HEK293 (cell line): ENCODE data around the gene PNCK.

Experiments used
- BCL11A ChIP-seq: fragments of 450-650 bp; formaldehyde crosslinking; IDR thresholded peaks from 2 replicates; pipeline ENCODE4 v1.5.1; 2016; ENCODE audit warnings: low read depth, missing biosample characterization, missing genetic modification characterization
- CTCF ChIP-seq: fragments of 450-650 bp; formaldehyde crosslinking; IDR thresholded peaks from 2 replicates; pipeline ENCODE4 v1.5.1; 2016; ENCODE audit warnings: missing biosample characterization, missing genetic modification characterization
- YY1 ChIP-seq: fragments of 450-650 bp; formaldehyde crosslinking; IDR thresholded peaks from 2 replicates; pipeline ENCODE4 v1.5.1; 2018; ENCODE audit warnings: missing biosample characterization, missing genetic modification characterization
- ZNF473 ChIP-seq: fragments of 450-650 bp; formaldehyde crosslinking; IDR thresholded peaks from 2 replicates; pipeline ENCODE4 v1.5.1; 2017; ENCODE audit warnings: missing biosample characterization, missing genetic modification characterization

DNA sequence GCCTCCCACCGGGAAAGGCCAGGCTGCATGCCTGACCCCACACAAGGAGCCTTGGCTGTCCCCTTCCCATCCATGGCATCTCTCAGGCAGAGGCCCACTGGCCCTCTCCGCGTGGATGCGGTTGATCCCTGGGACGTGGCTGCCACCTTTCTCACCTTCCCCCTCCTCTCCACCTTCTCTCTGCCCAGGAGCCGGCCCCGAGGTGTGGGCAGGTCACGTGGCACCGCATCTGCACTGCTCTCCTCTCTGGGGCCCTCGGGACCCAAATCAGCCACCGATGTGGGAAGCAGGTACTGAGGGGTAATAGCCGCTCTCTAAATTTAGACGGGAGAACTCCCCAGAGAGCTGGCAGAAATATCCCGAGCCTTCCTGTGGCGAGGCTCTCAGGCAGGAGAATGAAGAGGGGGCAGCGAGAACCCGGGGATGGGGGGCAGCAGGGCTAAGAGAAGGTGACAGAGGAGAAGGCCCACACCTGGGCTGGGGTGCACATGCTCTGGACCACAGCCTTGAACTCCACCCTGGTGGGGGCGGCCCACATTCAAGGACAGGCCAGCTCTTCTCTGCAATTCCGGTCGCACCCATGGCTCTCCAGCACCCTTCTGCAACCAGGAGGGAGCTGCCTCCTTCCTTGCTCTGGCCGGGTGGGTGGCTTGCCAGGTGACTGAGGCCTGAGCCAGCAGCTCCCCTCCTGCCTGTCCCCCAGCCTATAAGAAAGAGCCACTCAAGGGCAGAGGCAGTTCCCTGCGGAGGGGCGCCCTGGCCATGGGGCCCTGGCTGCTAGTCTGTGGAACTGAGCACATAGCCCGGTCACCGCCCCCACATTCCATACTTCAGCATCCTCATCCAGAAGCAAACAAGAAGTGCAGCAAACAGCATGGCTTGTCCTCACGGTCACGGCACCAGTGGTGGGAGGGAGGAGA is 36.2 kb downstream of the PNCK start:
- TF ChIP-seq CTCF (tag by site-specific recombination) (no peak), BCL11A (tag by site-specific recombination) (no peak), YY1 (tag by site-specific recombination) (no peak), ZNF473 (no peak)
